ENCODE results near the gene GLMN.

The GLMN gene, protein sequence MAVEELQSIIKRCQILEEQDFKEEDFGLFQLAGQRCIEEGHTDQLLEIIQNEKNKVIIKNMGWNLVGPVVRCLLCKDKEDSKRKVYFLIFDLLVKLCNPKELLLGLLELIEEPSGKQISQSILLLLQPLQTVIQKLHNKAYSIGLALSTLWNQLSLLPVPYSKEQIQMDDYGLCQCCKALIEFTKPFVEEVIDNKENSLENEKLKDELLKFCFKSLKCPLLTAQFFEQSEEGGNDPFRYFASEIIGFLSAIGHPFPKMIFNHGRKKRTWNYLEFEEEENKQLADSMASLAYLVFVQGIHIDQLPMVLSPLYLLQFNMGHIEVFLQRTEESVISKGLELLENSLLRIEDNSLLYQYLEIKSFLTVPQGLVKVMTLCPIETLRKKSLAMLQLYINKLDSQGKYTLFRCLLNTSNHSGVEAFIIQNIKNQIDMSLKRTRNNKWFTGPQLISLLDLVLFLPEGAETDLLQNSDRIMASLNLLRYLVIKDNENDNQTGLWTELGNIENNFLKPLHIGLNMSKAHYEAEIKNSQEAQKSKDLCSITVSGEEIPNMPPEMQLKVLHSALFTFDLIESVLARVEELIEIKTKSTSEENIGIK

DNA sequence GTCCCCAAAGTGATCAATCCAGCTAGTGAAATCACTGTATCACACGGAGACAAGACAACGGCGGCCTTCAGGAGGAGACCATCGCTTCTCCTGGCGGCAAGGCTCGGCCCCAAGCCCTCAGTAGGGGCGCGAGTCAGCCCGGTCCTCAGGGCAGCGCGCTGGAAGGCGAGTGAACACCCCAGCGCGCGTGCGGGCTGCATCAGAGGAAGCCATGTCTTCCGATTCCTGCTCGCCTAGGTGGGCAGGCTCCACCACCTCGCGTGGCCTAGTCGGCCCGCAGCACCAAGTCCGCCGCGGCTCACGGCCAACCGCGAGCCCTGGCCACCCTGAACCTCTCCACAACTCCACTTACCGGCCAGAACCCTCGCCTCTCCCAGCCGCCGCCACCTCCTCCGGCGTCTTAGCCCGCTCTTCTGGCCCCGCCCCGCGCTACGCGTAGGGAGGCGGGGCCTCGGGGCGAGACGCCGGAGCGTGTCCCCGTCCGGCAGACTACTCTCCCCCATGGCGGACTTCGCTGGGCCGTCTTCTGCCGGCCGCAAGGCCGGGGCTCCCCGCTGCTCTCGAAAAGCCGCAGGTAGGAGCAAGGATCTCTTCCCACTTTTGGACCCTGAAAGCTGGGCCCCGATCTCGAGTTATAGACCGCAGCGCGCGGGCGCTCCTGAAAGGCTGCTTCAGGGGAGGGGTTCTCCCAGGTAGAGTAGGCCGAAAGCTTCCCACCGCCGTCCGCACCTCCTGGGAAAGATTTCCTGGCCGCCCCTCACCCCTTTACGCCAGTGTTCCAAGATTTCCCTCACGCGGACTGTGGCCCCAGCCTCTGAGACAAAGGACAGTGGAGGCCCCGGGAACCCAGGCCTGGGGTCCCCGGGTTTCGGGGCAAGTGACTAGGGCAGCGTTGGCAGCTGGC lies at the start of gene GLMN, which contains the start of gene RPAP2:
TSS of gene GLMN (minus strand) at position 415 of the 904 bp plus-strand sequence. CDS start 988 bp downstream, outside the sequence.
TSS of gene RPAP2 (plus strand) at position 487 of the 904 bp plus-strand sequence. CDS start at position 502, 15 bp downstream.
- peak; percentile 80 for DNase-seq

GRCh38 chr1:92346866-92347640 lies 48.3 kb upstream of the GLMN start:
- no peak for DNase-seq

- no peak for DNase-seq
These were observed 44.3 kb upstream of the GLMN start for GRCh38 chr1:92343061-92343460.

DNA sequence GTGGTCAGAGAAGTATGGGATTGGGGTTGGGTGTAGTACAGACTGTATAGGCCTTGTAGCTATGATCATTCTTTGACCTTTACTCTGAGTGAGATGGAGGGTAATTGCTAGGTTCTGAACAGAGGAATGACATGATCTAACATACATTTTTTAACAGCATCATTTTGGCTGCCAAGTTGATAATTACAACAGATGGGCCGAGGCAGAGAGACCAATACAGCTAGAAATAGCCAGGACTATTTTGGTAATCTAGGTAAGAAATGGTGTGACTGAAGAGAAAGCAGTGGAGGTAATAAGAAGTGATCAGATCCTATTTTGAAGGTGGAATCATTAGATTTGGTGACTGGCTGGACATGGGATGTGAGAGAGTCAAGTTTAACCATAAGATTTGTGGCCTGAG lies 43.6 kb upstream of the GLMN start:
- no peak for DNase-seq

GRCh38 chr1:92340154-92340553 lies 41.4 kb upstream of the GLMN start:
- DNase-seq, result no peak

DNA sequence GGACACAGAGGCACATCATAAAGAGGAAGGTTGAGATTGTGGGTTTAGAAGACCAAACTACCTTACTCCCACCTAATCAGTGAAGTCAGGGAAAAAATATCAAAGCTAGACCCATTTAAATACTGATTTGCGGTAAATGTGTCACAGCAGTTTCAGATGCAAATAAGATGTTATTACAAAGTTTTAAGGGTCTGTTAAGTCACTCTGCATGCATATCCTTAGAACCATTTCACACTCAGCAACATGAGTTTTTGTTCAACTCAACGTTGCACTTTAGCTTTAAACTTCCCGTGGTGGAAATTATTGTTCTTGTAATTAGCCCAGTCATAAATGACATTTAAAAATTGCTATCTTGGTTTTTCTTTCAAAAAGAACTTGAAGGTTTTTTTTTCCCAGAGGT lies 34.9 kb upstream of the GLMN start:
- no peak for DNase-seq

- DNase-seq, result no peak
These were observed 30.8 kb upstream of the GLMN start for GRCh38 chr1:92329347-92330129.

DNA sequence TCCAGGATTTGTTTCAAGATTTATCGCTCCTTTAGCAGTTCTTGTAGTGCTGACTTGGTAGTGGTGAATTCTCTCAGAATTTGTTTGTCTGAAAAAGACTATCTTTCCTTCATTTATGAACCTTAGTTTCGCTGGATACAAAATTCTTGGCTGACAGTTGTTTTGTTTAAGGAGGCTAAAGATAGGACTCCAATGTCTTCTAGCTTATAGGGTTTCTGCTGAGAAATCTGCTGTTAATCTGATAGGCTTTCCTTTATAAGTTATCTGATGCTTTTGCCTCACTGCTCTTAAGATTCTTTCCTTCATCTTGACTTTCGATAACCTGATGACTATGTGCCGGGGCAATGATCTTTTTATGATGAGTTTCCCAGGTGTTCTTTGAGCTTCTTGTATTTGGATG lies 29.0 kb upstream of the GLMN start:
- no peak for DNase-seq

GRCh38 chr1:92326681-92327080 lies 27.9 kb upstream of the GLMN start:
- no peak for DNase-seq

GRCh38 chr1:92324784-92325183 lies 26.0 kb upstream of the GLMN start:
- DNase-seq, result no peak

DNA sequence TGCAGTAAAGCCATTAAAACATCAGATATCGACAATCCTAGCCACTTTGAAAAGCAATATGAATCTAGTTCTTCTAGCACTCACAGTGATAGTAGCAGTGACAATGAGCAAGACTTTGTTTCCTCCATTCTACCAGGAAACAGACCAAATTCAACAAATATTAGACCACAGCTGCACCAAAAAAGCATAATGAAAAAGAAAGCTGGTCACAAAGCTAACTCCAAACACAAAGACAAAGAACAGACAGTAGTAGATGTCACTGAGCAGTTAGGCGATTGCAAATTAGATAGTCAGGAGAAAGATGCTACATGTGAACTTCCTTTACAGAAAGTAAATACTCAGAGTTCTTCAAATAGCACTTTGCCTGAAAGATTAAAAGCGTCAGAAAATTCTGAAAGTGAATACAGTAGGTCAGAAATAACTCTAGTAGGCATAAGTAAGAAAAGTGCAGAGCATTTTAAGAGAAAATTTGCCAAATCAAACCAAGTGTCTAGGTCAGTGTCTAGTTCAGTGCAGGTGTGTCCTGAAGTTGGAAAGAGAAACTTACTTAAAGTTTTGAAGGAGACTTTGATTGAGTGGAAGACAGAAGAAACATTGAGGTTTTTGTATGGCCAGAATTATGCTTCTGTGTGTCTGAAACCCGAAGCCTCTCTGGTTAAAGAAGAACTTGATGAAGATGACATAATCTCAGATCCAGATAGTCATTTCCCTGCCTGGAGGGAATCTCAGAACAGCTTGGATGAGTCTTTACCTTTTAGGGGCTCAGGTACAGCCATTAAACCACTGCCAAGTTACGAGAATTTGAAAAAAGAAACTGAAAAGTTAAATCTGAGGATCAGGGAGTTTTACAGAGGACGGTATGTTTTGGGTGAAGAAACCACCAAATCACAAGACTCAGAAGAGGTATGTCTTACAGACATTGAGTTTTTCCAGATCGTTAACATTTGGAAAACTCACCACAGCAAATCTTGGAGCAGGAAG lies 25.0 kb upstream of the GLMN start:
- no peak for DNase-seq

DNA sequence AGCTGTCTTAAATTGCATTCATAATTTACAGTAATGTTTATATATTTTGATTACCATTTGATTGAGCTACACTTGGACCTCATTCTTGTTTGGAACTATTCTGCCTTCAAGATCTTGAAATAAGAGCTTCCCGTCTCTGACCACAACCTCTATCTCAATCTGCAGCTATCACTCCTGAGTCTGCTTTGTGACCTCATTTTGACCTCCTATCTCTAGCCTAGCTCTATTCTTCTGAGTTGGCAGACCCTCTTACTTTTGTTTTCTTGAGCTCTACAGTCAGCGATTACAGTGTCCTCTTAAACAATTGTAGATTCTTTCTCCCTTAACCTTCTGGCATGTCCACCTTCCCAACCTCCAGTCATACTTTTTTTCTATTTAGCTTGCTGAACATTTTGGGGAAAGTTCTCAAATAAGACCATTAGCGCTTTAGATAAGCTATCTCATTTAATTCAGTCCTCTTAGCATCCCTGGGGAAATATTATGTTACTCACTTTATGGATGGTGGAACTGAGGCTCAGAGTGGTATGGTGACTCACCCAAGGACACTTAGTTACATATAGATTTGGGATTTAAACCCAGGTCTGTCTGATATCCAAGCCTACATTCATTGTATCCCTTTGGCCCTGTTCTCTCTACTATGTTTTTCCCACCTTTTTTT lies 19.2 kb upstream of the GLMN start:
- no peak for DNase-seq

DNA sequence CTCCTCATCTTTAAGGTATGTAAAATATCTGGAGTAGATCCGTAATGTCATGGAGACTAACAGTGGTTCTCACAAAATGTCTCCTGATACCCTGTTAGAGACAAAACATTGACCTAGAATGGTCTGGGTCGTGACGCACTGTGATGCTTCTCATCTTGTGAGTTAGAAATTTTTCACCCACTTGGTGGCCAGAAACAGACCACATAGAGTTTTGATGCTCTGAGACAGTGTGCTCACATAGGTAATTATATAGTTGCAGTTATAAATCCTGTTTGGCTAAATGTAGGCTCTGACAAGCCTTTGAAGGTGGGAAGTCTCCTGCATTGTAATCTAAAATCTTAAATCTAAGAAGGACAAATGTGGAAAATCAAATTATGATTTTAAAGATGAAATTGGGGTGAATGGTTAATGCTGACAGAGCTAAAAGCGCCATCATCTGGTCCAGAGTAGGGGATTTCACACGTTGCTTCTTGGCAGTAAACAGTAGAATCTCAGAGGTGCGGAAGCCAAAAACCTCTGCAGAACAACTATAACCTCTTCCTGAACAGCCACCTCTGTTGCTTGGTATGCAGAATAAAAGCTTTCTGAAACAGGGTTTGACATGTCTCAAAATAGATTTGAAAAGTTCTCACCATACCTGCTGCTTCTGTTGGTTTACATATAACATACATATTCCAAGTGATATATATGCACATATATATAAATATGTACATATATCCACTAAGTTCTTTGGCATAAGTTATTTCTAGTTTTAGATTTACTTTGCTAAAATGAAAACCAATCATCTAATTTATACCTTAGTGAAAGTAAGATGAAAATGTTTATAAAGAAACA lies 17.2 kb upstream of the GLMN start:
- DNase-seq, result peak; percentile 45

DNA sequence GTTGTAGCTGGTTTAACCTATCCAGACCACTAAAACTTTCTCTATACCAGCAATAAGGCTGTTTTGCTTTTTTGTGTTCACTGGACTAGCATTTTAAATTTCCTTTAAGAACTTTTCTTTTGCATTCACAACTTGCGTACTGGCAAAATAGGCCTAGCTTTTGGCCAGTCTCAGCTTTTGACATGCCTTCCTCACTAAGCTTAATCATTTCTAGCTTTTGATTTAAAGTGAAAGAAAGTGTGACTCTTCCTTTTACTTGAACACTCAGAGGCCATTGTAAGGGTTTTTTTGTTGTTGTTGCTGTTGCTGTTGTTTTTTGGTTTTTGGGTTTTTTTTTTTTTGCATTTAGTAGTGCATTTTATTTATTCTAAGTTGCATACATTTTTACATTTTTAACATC lies 15.2 kb upstream of the GLMN start:
- no peak for DNase-seq

DNA sequence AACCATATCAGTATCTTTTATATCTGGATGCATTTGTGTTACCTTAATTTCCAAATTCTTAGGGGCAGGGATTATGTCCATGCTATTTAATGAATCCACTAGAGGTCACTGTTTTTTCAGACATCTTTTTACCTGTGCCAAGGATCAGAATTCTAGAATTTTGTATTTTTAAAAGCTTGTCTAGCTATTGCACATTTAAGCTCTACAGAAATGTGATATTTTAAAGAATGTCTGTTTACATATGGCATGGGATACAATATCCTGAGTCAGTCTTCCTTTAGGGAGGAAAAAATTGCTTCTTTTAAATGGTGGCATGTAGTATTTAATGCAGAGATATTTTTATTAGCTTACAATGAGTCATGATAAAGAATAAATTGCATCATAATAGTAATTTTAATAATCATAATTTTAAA lies 11.4 kb upstream of the GLMN start:
- no peak for DNase-seq

GRCh38 chr1:92307980-92308379 lies 9.2 kb upstream of the GLMN start:
- no peak for DNase-seq

DNA sequence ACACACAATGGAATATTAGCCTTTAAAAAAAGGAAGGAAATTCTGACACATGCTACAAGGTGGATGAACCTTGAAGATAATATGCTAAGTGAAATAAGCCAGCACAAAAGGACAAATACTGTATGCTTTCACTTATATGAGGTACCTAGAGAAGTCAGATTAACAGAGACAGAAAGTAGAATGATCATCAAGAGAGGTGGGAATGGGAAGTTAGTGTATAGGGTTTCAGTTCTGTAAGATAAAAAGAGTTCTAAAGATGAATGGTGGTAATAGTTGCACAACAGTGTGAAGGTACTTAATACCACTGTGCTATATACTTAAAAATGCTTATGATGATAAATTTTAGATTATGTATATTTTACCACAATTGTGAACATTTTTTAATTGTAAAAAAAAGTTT lies 7.2 kb upstream of the GLMN start:
- no peak for DNase-seq

GRCh38 chr1:92301021-92301420 lies 2.2 kb upstream of the GLMN start:
- no peak for DNase-seq

Measured in activated CD4-positive, alpha-beta T cell treated with anti-CD3 and anti-CD28 coated beads for 48 hours (primary cell).